ENCODE data around the gene DEAF1. TPM values are rescaled to one million over a fixed set of nuclear protein-coding genes. Genes with fewer than 3 reads are reported as not detected.
A peak's percentile ranks its signal among the peaks of the same experiment; 100 is the strongest.

Gene DEAF1
- total and polyA plus RNA-seq, 9 of the 15 experiments (the other 6 are each of a cell fraction or from before 2014, with no cell fraction given) = 2.0 to 69.1 (median 26.8) TPM

DNA sequence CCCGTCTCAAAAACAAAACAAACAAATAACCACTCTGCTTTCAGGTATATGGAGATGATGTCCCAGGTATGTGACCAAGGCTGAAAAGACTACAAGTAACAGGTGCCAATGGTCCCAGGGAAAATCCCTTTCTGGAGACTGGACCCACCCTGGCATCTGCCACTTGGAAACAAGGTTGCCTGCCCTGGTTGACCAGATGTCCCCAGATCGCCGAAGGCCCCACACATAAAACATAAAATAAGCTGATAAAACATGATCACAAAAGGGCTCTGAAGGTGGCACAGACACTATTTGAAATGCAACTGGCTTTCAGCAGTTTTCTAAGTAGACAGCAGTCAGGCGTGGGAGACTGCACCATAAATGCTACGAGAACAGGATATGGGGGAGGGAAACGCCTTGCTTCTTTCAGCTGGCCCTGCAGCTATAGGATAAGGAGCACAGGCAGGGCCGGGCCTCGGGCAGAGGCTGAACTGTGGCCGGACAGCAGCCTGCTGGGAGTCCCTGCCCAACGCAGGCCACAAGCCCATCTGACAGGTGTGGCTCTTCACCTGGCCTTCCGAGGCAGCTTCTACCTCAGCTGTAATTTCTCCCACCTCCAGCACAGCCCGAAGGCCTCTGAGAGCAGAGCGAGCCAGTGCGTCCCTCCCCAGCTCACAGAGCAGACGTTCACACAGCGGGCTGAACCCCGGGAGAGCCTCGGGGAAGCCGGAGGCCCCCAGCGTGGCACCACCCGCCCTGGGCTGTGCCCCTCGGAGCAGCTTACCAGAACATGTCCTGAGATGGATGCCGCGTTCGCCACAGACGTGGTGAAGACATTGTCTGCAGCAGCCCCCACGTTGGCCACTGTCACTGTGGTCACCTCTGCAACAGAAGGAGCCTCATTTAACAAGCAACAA lies 4.0 kb downstream of the DEAF1 start (continued):
- TF ChIP-seq ZNF589 (CRISPR knock-in tag; IDR thresholded peaks at IDR 0.05; ENCODE audit: low read depth) = no peak
- no peak for TF ChIP-seq ZNF24 (IDR thresholded peaks at IDR 0.05)
- no peak for TF ChIP-seq FOXO4 (CRISPR knock-in tag; IDR thresholded peaks at IDR 0.05)
- TF ChIP-seq, protein P1, sequence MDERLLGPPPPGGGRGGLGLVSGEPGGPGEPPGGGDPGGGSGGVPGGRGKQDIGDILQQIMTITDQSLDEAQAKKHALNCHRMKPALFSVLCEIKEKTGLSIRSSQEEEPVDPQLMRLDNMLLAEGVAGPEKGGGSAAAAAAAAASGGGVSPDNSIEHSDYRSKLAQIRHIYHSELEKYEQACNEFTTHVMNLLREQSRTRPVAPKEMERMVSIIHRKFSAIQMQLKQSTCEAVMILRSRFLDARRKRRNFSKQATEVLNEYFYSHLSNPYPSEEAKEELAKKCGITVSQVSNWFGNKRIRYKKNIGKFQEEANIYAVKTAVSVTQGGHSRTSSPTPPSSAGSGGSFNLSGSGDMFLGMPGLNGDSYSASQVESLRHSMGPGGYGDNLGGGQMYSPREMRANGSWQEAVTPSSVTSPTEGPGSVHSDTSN (CRISPR knock-in tag; IDR thresholded peaks at IDR 0.05; ENCODE audit: low read depth) = no peak
- TF ChIP-seq, protein P1 (tag; conservative IDR thresholded peaks at IDR 0.05; ENCODE audit: low read depth) = no peak
- TF ChIP-seq XRCC3 (IDR thresholded peaks at IDR 0.05) = no peak
- TF ChIP-seq MTA3 (IDR thresholded peaks at IDR 0.05; ENCODE audit: borderline replicate concordance) = no peak
- TF ChIP-seq CCAR2 (IDR thresholded peaks at IDR 0.05; ENCODE audit: low read depth, low read length) = no peak
- peak; percentile 86 for TF ChIP-seq TCF3 (CRISPR knock-in tag; IDR thresholded peaks at IDR 0.05)
- peak; percentile 54 for TF ChIP-seq RBFOX2 (IDR thresholded peaks at IDR 0.05; ENCODE audit: low read depth, low read length)
- TF ChIP-seq E2F6 (IDR thresholded peaks at IDR 0.05; ENCODE audit: borderline replicate concordance in 1 of 2, extremely low read depth in 1 of 2, insufficient read depth in 1 of 2, insufficient read length in 1 of 2, low read depth in 1 of 2, low read length in 1 of 2, poor library complexity in 1 of 2, severe bottlenecking in 1 of 2) = no peak
- TF ChIP-seq CBX8 (IDR thresholded peaks at IDR 0.05; ENCODE audit: borderline replicate concordance, extremely low read depth, low read depth, low read length, poor library complexity, severe bottlenecking) = no peak
- TF ChIP-seq, protein P2, sequence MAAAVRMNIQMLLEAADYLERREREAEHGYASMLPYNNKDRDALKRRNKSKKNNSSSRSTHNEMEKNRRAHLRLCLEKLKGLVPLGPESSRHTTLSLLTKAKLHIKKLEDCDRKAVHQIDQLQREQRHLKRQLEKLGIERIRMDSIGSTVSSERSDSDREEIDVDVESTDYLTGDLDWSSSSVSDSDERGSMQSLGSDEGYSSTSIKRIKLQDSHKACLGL (CRISPR knock-in tag; IDR thresholded peaks at IDR 0.05; ENCODE audit: borderline replicate concordance, poor library complexity, severe bottlenecking) = no peak
- no peak for TF ChIP-seq FOXP1 (CRISPR knock-in tag; IDR thresholded peaks at IDR 0.05)
- peak in 1 of 2 experiments; percentile 39; a peak in 1 of 4 replicates for TF ChIP-seq MAZ (CRISPR knock-in tag; conservative IDR thresholded peaks at IDR 0.05 in 1 of 2, IDR thresholded peaks at IDR 0.05 in 1 of 2)
- no peak for TF ChIP-seq ZNF79 (CRISPR knock-in tag; IDR thresholded peaks at IDR 0.05; ENCODE audit: low read depth)
- no peak for TF ChIP-seq HDGF (IDR thresholded peaks at IDR 0.05)
- TF ChIP-seq ARID1B (IDR thresholded peaks at IDR 0.05) = peak; percentile 84
- no peak for TF ChIP-seq ZNF347 (CRISPR knock-in tag; IDR thresholded peaks at IDR 0.05; ENCODE audit: low read depth)
- no peak for TF ChIP-seq BRD4 (IDR thresholded peaks at IDR 0.05)
- no peak for TF ChIP-seq ZNF232 (CRISPR knock-in tag; IDR thresholded peaks at IDR 0.05)
- no peak for TF ChIP-seq ELF2 (CRISPR knock-in tag; IDR thresholded peaks at IDR 0.05)
